H9 (cell line): Measurements from ENCODE around the gene KRTAP10-8. TPM values are rescaled to one million over a fixed set of nuclear protein-coding genes. Genes with fewer than 3 reads are reported as not detected.
A peak's percentile ranks its signal among the peaks of the same experiment; 100 is the strongest.

Experiments
- DNase-seq: peaks from one replicate; pipeline ENCODE4 v3.0.0-alpha.2; 2017
- H2AFZ ChIP-seq: one replicate; pipeline ENCODE4 v1.6.1; 2013; ENCODE audit warnings: mild to moderate bottlenecking, low read length, control low read depth, moderate library complexity
- H2AK5ac ChIP-seq: 2 replicates; pipeline ENCODE4 v1.6.1; 2013; ENCODE audit warnings: low read length, control low read depth, mixed read lengths; ENCODE audit not compliant: insufficient read length
- H2BK120ac ChIP-seq: one replicate; pipeline ENCODE4 v1.6.1; 2013; ENCODE audit warnings: low read depth, mild to moderate bottlenecking, low read length, control low read depth, inconsistent platforms; ENCODE audit not compliant: poor library complexity, severe bottlenecking
- H2BK12ac ChIP-seq: 2 replicates; pipeline ENCODE4 v1.6.1; 2013; ENCODE audit warnings: low read length, control low read depth, mixed read lengths, low read depth; ENCODE audit not compliant: insufficient read length
- H2BK15ac ChIP-seq: 2 replicates; pipeline ENCODE4 v1.6.1; 2013; ENCODE audit warnings: low read depth, low read length, control low read depth
- H2BK20ac ChIP-seq: one replicate; pipeline ENCODE4 v1.6.1; 2013; ENCODE audit warnings: low read depth, mild to moderate bottlenecking, low read length, control low read depth, inconsistent platforms; ENCODE audit not compliant: poor library complexity, severe bottlenecking
- H2BK5ac ChIP-seq: 2 replicates; pipeline ENCODE4 v1.6.1; 2013; ENCODE audit warnings: low read length, control low read depth, mixed read lengths; ENCODE audit not compliant: insufficient read length
- H3K14ac ChIP-seq: 2 replicates; pipeline ENCODE4 v1.6.1; 2013; ENCODE audit warnings: low read length, control low read depth; ENCODE audit not compliant: insufficient read depth
- H3K18ac ChIP-seq: 2 replicates; pipeline ENCODE4 v1.6.1; 2013; ENCODE audit warnings: low read depth, mild to moderate bottlenecking, mixed read lengths, low read length, control low read depth; ENCODE audit not compliant: insufficient read length
- H3K23ac ChIP-seq: 2 replicates; pipeline ENCODE4 v1.6.1; 2013; ENCODE audit warnings: low read length, control low read depth, mixed read lengths, low read depth; ENCODE audit not compliant: insufficient read length
- H3K23me2 ChIP-seq: 2 replicates; pipeline ENCODE4 v1.6.1; 2013; ENCODE audit warnings: low read depth, mild to moderate bottlenecking, mixed read lengths, low read length, control low read depth; ENCODE audit not compliant: insufficient read length, poor library complexity, severe bottlenecking
- H3K27ac ChIP-seq: 2 replicates; pipeline ENCODE4 v1.5.1; 2013; ENCODE audit warnings: low read length, control low read depth, mixed read lengths, low read depth; ENCODE audit not compliant: insufficient read length
- H3K27me3 ChIP-seq: 2 replicates; pipeline ENCODE4 v1.6.1; 2013; ENCODE audit warnings: low read length, control low read depth, inconsistent platforms; ENCODE audit not compliant: insufficient read depth
- H3K4ac ChIP-seq: 2 replicates; pipeline ENCODE4 v1.6.1; 2013; ENCODE audit warnings: low read depth, mild to moderate bottlenecking, control low read depth, inconsistent platforms, low read length, moderate library complexity
- H3K4me1 ChIP-seq: 2 replicates; pipeline ENCODE4 v1.6.1; 2013; ENCODE audit warnings: low read length, control low read depth, inconsistent platforms; ENCODE audit not compliant: insufficient read depth
- H3K4me2 ChIP-seq: 2 replicates; pipeline ENCODE4 v1.6.1; 2013; ENCODE audit warnings: low read length, control low read depth, mixed read lengths; ENCODE audit not compliant: insufficient read length, insufficient read depth
- H3K56ac ChIP-seq: 2 replicates; pipeline ENCODE4 v1.6.1; 2013; ENCODE audit warnings: low read depth, mild to moderate bottlenecking, mixed read lengths, low read length, control low read depth; ENCODE audit not compliant: insufficient read length
- H3K79me1 ChIP-seq: 2 replicates; pipeline ENCODE4 v1.6.1; 2013; ENCODE audit warnings: low read depth, mild to moderate bottlenecking, moderate library complexity, low read length, control low read depth, inconsistent platforms; ENCODE audit not compliant: insufficient read depth, poor library complexity, severe bottlenecking
- H3K79me2 ChIP-seq: 2 replicates; pipeline ENCODE4 v1.6.1; 2013; ENCODE audit warnings: low read length, control low read depth, inconsistent platforms; ENCODE audit not compliant: insufficient read depth
- H3K9ac ChIP-seq: 2 replicates; pipeline ENCODE4 v1.6.1; 2013; ENCODE audit warnings: low read length, control low read depth, mixed read lengths; ENCODE audit not compliant: insufficient read length; ENCODE audit errors: extremely low read depth
- H3K9me3 ChIP-seq: one replicate; pipeline ENCODE4 v1.6.1; 2013; ENCODE audit warnings: low read depth, low read length, inconsistent platforms; ENCODE audit not compliant: control insufficient read depth
- H3T11ph ChIP-seq: one replicate; pipeline ENCODE4 v1.6.1; 2013; ENCODE audit warnings: mild to moderate bottlenecking, low read length, control low read depth, inconsistent platforms
- H4K20me1 ChIP-seq: one replicate; pipeline ENCODE4 v1.6.1; 2013; ENCODE audit not compliant: control insufficient read depth, insufficient read length, insufficient read depth
- H4K5ac ChIP-seq: 2 replicates; pipeline ENCODE4 v1.6.1; 2013; ENCODE audit warnings: low read depth, mild to moderate bottlenecking, mixed read lengths, low read length, control low read depth; ENCODE audit not compliant: insufficient read length
- H4K8ac ChIP-seq: replicated peaks from 2 replicates; pipeline ENCODE4 v1.6.1; 2013; ENCODE audit warnings: low read length, control low read depth, mixed read lengths, low read depth; ENCODE audit not compliant: insufficient read length
- H4K91ac ChIP-seq: 2 replicates; pipeline ENCODE4 v1.6.1; 2013; ENCODE audit warnings: low read depth, mild to moderate bottlenecking, moderate library complexity, mixed read lengths, low read length, control low read depth; ENCODE audit not compliant: insufficient read length
- H3K27ac Mint-ChIP-seq, 3 experiments: 2 replicates in 2 of 3; 3 replicates in 1 of 3; pipeline ENCODE4 v1.8.0; 2020 to 2021; ENCODE audit warnings: mixed read lengths in 3 of 3, mild to moderate bottlenecking in 1 of 3, moderate library complexity in 1 of 3
- H3K27me3 Mint-ChIP-seq: 2 replicates; pipeline ENCODE4 v1.8.0; 2021; ENCODE audit warnings: low read depth, mild to moderate bottlenecking, moderate library complexity, mixed read lengths
- H3K36me3 Mint-ChIP-seq, 3 experiments: 2 replicates in 2 of 3; 3 replicates in 1 of 3; pipeline ENCODE4 v1.8.0; 2020 to 2021; ENCODE audit warnings: low read depth in 3 of 3, mixed read lengths in 3 of 3; ENCODE audit not compliant: insufficient read depth in 1 of 3
- H3K4me1 Mint-ChIP-seq, 2 experiments: 2 replicates each; pipeline ENCODE4 v1.8.0; 2020; ENCODE audit warnings: mixed read lengths in 2 of 2
- H3K4me3 Mint-ChIP-seq, 2 experiments: 2 replicates in 1 of 2; 3 replicates in 1 of 2; pipeline ENCODE4 v1.8.0; 2020 to 2021; ENCODE audit warnings: mild to moderate bottlenecking in 2 of 2, mixed read lengths in 2 of 2, moderate library complexity in 1 of 2
- H3K9me3 Mint-ChIP-seq, 2 experiments: 2 replicates in 1 of 2; 3 replicates in 1 of 2; pipeline ENCODE4 v1.8.0; 2020; ENCODE audit warnings: mild to moderate bottlenecking in 2 of 2, mixed read lengths in 2 of 2, moderate library complexity in 1 of 2
- CTCF ChIP-seq: fragments of 200-600 bp; sonication (generic); conservative IDR thresholded peaks from 3 replicates; pipeline ENCODE4 v1.8.0; 2021; ENCODE audit warnings: antibody characterized with exemption, mild to moderate bottlenecking
- WGBS: extraction: QIAGEN DNeasy Blood & Tissue Kit; methylation state at CpG from one replicate; pipeline ENCODE4 v1.1.7; 2013; ENCODE audit warnings: missing lambda C conversion rate, low lambda C conversion rate, mixed read lengths; ENCODE audit not compliant: insufficient read length; ENCODE audit errors: extremely low coverage; 5-methylcytosine and 5-hydroxymethylcytosine counted together
- total RNA-seq: library from RNA; stranded (reverse); gene quantifications from 2 replicates; pipeline ENCODE4 v1.2.1, GENCODE V29; 2021

The KRTAP10-8 gene
- total RNA-seq, 1 experiment from 2014 or later = not detected

GRCh38 chr21:44615911-44616590, 4.2 kb downstream of the KRTAP10-8 start:
- Histone ChIP-seq H3K4ac (no peak overlapping the region), H3K18ac (no peak overlapping the region), H3T11ph (no peak overlapping the region), H3K79me2 (no peaks in the 10 kb centered on the region), H3K4me2 (no peak overlapping the region), H4K20me1 (no peaks in the 10 kb centered on the region), H2BK120ac (no peak overlapping the region), H2BK15ac (no peak overlapping the region), H3K14ac (no peak overlapping the region), H3K9me3 (peaks cover 12% of the 10 kb centered on the region), H3K9ac (no peak overlapping the region), H2AFZ (no peak overlapping the region), H4K8ac (no peak overlapping the region), H3K27me3 (no peaks in the 10 kb centered on the region), H3K23ac (no peak overlapping the region), H3K56ac (no peak overlapping the region), H4K5ac (no peak overlapping the region), H2BK5ac (no peak overlapping the region), H3K79me1 (no peaks in the 10 kb centered on the region), H3K4me1 (no peaks in the 10 kb centered on the region), H2AK5ac (no peak overlapping the region), H2BK12ac (no peak overlapping the region), H3K27ac (no peak overlapping the region), H3K23me2 (no peaks in the 10 kb centered on the region), H4K91ac (no peak overlapping the region), H2BK20ac (no peak overlapping the region)
- Mint-ChIP-seq H3K9me3 (peaks cover 32 to 39% of the 10 kb centered on the region in 2 experiments), H3K27me3 (peaks cover 4% of the 10 kb centered on the region), H3K36me3 (peaks cover 8 to 28% (median 23%) of the 10 kb centered on the region in 3 experiments), H3K4me3 (no peak overlapping the region), H3K27ac (peak overlapping the region in 1 of 3 experiments; percentile 75; a peak in 2 of 7 replicates), H3K4me1 (peaks cover 27% of the 10 kb centered on the region in 2 experiments)
- DNase-seq = no peak
- no CpG with 5 or more reads among the region's 17 CpGs for WGBS
- no peak for TF ChIP-seq CTCF
